SK-N-MC (cell line): ENCODE measurements around the gene APOL6.

ENCODE experiments used
- EZH2 ChIP-seq: fragments of 200-600 bp; sonication (generic); IDR thresholded peaks from one replicate; pipeline ENCODE4 v1.6.1; 2017; ENCODE audit warnings: antibody characterized with exemption
- FOXP2 ChIP-seq: optimal IDR thresholded peaks from 2 replicates; pipeline ENCODE3; 2011; ENCODE audit warnings: mild to moderate bottlenecking, moderate library complexity; ENCODE audit not compliant: insufficient read depth; ENCODE audit errors: extremely low read length, control extremely low read depth
- POLR2AphosphoS5 ChIP-seq: IDR thresholded peaks from 2 replicates; pipeline ENCODE4 v1.6.1; 2012; ENCODE audit warnings: mild to moderate bottlenecking, low read depth, low read length, borderline replicate concordance

DNA sequence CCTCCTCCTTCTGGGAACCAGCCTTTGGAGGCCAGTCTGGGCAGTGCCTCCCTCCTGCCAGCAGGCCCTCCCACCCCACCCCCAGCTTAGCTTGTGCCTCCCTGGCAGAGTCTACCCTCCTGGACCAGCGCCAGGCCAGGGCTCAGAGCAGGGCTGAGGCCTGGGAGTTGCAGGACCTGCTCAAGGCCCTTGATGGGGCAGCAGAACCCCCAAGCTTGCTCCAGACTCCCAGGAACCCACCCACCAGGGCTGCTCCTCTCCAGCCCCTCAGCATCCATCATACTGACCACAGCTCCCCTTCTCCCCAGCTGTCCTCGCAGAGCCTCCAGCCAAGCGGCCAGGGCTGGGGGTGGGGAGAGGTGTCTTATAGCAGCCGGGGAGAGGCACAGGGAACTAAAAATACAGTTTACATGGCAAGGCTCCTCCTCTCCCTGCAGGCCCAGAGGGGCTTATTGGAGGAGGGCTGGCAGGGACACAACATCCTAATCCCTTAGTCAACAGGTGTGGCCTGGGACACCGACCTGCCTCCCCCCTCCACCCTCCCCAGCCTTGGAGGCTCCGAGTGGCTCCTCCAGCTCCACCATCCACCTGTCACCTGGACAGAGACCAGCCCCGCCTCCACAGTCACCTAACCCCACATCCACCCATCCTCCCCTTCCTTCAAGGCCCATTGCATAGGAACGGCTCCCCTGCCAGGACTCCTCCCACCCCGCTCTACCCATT lies 25.9 kb upstream of the APOL6 start:
- no peak for TF ChIP-seq EZH2
- TF ChIP-seq POLR2AphosphoS5 = no peak
- no peak for TF ChIP-seq FOXP2
